SK-N-DZ (cell line): Measurements from ENCODE around the gene PSRC1. TPM values are rescaled to one million over a fixed set of nuclear protein-coding genes. Genes with fewer than 3 reads are reported as not detected.
"Not testable (repeated sequence)": the region's sequence is repeated elsewhere in the genome, so short reads cannot be mapped to it uniquely, and the experiment has no call there.

ENCODE experiments used
- DNase-seq: peaks from one replicate; pipeline ENCODE4 v3.0.0-alpha.2; 2015; ENCODE audit warnings: low spot score
- polyA plus RNA-seq, 2 experiments: library from polyadenylated mRNA; depleted of rRNA; stranded (reverse); fragments of >200 nt; gene quantifications; 2 replicates each; pipeline ENCODE4 v1.2.3, GENCODE V29; 2014

The PSRC1 gene
- polyA plus RNA-seq (2014; cell fraction: cytosol; rRNA removed) = 83.0 and 87.1 TPM in 2 replicates
- 240 and 284 TPM in 2 replicates for polyA plus RNA-seq (2014; cell fraction: nucleus; rRNA removed)

- peak; percentile 95 for DNase-seq
These were observed at the start of gene PSRC1 for GRCh38 chr1:109282952-109283747. Gene PSRC1 (minus strand): TSS chr1:109283145.

GRCh38 chr1:109331113-109331512, 48.2 kb upstream of the PSRC1 start:
- DNase-seq = no peak

DNA sequence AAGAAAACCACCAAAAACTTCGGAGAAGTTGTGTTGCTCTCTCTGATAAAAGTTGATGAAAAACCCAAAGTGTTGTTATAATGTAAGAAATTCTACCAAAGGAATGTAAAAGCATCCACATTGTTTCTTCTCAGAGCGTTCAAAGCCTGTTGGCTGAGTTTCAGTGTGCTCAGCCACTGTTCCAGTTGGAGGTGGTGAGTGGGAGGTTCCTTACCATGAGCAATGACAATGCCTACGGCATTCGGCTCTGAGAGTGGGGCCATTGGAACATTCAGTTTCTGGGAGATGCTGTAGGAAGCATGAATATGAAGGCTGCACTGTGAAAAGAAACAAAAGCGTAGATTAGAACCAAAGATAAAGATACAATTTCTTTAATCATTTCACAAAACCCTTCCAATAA, 44.3 kb upstream of the PSRC1 start:
- no peak for DNase-seq

- no peak for DNase-seq
These were observed 40.0 kb upstream of the PSRC1 start for GRCh38 chr1:109322974-109323373.

- DNase-seq = no peak
These were observed 36.2 kb upstream of the PSRC1 start for GRCh38 chr1:109319114-109319513.

- no peak for DNase-seq
These were observed 33.6 kb upstream of the PSRC1 start for GRCh38 chr1:109316506-109316905.

- DNase-seq = no peak
These were observed 32.3 kb upstream of the PSRC1 start for GRCh38 chr1:109315288-109315687.

GRCh38 chr1:109314795-109315194, 31.9 kb upstream of the PSRC1 start:
- DNase-seq = no peak

DNA sequence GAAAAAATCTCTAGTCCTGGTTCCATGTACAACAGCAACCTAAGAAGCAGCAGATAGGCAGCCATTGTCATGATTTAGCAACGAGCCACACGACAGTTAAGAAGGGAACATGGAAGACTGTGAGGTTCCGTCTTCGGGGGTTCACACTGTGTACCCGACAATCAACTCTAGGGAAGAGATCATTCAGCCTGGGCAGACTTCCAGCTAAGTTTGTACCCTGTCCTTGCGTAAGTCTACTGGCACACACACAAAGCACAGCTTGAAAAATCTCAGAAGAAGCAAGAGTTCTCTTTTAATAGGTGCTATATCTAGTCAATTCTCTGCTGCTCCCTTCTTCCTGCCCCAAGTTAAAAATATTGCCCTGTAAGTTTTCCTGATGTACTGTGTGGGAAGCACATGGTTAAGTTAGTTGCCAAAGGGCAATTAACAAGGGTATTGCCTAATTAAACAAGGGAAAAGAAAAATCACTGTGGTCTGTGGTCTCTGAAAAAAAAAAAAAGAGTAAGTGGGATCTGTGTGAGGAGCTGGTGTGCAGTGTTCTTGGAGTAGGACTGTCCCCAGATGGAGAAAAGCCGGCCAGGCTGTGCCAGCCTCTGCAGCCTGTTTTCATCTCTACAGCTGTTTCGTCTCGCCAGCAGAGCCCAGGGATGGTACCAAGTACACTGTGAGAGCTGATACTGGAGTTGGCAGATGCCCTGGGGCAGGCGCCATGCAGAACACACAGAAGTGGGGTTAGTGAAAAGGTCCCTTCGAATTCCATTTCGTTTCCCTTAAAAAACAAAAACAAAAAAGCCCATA, 30.2 kb upstream of the PSRC1 start:
- no peak for DNase-seq

- no peak for DNase-seq
These were observed 29.3 kb upstream of the PSRC1 start for GRCh38 chr1:109312246-109312645.

DNA sequence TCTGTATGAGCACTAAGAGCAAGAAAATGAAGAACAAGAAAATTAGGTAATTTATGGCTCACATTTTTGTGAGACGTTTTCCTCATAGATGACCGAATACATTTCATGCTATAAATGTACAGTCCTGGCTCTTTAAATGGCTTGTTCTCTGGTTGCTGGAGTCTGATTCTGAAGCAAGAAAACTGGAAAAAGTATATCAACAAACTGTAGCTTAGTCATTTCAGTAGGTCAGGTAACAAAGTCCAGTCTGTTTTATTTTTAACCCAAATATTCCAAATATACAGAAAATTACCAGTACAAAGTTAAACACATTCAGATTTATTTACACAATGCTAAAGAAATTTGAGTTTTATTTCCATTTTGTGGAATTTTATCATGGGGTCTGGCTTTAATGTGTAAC, 26.4 kb upstream of the PSRC1 start:
- no peak for DNase-seq

GRCh38 chr1:109307274-109308021, 24.5 kb upstream of the PSRC1 start:
- DNase-seq = no peak

- no peak for DNase-seq
These were observed 23.9 kb upstream of the PSRC1 start, which contains the start of gene MYBPHL for GRCh38 chr1:109306832-109307273. Gene MYBPHL (minus strand): TSS chr1:109307011. CDS start chr1:109306991, 20 bp downstream.

DNA sequence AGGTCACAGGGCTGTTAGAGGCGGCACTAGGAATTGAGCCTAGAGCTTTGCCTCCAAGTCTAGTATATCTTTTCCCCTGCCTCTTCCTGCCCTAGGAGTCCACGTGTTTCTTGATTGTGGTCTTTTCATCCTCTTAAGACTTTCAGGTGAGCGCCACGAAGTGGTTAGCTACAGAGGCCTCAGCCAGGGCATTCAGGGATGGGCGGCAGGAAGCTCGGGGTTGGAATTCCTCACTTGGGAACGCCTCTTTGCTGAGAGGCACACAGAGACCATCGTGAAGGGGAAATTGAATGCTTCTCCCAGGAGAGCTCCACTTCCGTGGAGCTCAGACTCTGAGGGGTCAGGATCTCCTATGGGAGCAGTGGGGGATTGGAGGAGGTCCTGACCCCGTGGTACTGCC, 23.0 kb upstream of the PSRC1 start:
- DNase-seq = not testable (repeated sequence)

DNA sequence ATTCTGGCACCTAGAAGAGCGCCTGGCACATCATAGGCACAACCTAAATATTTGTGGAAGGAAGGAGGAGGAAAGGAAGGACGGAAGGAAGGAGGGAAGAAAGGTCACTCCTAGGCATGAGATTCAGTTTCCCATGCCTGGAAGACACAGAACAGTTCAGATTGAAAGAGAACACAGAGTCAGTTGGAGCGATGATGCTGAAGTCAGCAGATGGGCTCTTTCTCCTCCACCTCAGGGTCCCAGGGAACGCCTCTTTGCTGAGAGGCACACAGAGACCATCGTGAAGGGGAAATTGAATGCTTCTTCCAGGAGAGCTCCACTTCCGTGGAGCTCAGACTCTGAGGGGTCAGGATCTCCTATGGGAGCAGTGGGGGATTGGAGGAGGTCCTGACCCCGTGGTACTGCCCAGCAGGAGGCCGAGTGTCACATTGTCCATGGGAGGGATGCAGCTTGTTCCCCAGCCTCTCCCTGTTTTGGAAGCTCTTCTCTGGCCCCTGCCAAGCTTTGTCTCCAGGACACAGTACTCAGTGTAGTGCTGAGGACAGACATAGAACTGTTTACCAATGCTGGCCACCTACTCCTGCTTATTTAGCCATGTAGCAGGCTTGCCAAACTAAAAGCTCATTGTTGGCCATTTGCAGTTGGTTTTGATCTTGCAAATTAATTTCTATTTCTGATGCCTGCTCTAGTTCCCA, 21.4 kb upstream of the PSRC1 start:
- DNase-seq = no peak

GRCh38 chr1:109301874-109302273, 18.9 kb upstream of the PSRC1 start:
- no peak for DNase-seq

DNA sequence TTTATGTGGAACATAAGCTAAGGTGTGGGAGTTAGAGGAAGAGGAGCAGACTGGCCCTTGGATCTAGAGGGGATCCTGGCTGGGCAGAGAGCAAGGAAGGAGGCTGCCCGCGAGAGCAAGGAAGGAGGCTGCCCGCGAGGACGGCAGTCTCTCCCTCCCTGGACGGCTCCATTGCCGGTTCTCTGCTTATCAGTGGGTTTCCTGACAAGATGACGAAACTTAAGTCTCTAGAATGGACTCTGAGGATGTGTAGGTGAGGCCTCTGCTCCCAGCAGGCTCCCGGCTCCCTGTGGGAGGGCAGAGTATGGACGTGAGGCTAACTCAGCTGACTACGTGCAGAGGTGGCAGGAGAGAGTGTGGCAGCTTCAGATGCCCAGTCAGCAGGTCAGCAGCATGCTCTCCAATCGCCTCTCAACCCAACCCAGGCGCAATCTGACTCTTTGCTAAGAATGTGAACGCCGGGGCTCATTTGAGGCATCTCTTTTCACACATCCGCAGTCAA, 17.8 kb upstream of the PSRC1 start:
- no peak for DNase-seq

DNA sequence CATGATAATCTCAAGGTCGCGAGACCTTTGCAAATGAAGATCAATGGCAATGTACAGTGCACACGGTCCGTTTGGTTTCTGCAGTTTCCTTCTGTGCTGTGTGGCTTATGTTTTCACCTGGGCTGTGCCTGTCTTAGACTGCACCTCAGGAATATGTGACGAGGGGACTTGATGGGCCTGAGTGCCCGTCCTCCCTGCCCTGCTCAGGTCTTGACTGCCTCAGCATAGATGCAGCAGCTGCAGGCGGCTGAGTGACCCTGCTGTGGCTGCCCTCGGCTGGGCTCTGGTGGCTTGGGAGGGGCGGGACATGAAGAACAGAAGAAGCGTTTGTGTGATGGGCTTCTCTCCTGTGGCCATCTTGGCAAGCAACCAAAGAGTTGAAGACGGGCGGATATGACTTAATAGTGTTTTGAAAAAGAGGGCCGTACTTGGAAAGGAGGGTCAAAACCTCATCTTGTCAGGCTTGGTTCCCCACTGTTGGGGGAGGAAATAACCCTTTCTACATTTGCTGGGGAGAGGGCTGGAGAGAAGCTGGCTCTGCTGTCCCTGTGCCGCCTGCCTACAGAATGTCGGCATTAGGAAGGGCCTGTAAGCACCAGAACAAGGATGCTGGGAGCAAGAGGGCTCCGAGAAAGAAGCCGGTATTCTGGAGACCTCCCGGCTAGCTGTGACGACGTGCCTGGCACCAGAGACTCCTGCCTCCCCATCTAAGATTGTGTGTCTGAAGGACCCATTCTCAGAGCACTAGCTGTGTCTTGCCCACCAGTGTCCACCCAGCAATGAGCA, 16.8 kb upstream of the PSRC1 start:
- DNase-seq = no peak

- peak; percentile 66 for DNase-seq
These were observed 16.0 kb upstream of the PSRC1 start for GRCh38 chr1:109298666-109299557.
